Smooth muscle cell (in vitro differentiated cells): ENCODE data around the gene IFT52. TPM values are rescaled to one million over a fixed set of nuclear protein-coding genes. Genes with fewer than 3 reads are reported as not detected.

Experiments
- DNase-seq: peaks from one replicate; lab custom pipeline; 2025; ENCODE audit not compliant: unreplicated experiment; lab: John Stamatoyannopoulos, UW
- H2AFZ ChIP-seq: fragments of 200-600 bp; sonication (generic); 2 replicates; pipeline ENCODE4 v1.6.0; 2016; ENCODE audit warnings: antibody characterized with exemption, low read depth, mild to moderate bottlenecking
- H3F3A ChIP-seq: fragments of 200-600 bp; sonication (generic); 2 replicates; pipeline ENCODE4 v1.6.0; 2017; ENCODE audit warnings: antibody characterized with exemption, low read depth
- H3K27ac ChIP-seq: fragments of 200-600 bp; sonication (generic); 2 replicates; pipeline ENCODE4 v1.5.1; 2016; ENCODE audit warnings: low read depth, mild to moderate bottlenecking
- H3K27me3 ChIP-seq: fragments of 200-600 bp; sonication (generic); 2 replicates; pipeline ENCODE4 v1.6.1; 2016; ENCODE audit warnings: low read depth, mild to moderate bottlenecking
- H3K36me3 ChIP-seq: fragments of 200-600 bp; sonication (generic); 2 replicates; pipeline ENCODE4 v1.5.1; 2016; ENCODE audit warnings: low read depth
- H3K4me1 ChIP-seq: fragments of 200-600 bp; sonication (generic); 2 replicates; pipeline ENCODE4 v1.5.1; 2016; ENCODE audit warnings: low read depth
- H3K4me2 ChIP-seq: fragments of 200-600 bp; sonication (generic); 2 replicates; pipeline ENCODE4 v1.6.0; 2016; ENCODE audit warnings: mild to moderate bottlenecking
- H3K4me3 ChIP-seq: fragments of 200-600 bp; sonication (generic); 2 replicates; pipeline ENCODE4 v1.5.1; 2016; ENCODE audit warnings: mild to moderate bottlenecking
- H3K79me2 ChIP-seq: fragments of 200-600 bp; sonication (generic); 2 replicates; pipeline ENCODE4 v1.6.0; 2016; ENCODE audit warnings: low read depth, mild to moderate bottlenecking
- H3K9ac ChIP-seq: fragments of 200-600 bp; sonication (generic); 2 replicates; pipeline ENCODE4 v1.6.0; 2016; ENCODE audit warnings: low read depth
- H3K9me3 ChIP-seq: fragments of 200-600 bp; sonication (generic); replicated peaks from 2 replicates; pipeline ENCODE4 v1.5.1; 2016; ENCODE audit warnings: low read depth
- H4K20me1 ChIP-seq: fragments of 200-600 bp; sonication (generic); 2 replicates; pipeline ENCODE4 v1.6.0; 2016; ENCODE audit warnings: low read depth
- WGBS: methylation state at CpG from one replicate; pipeline ENCODE4 v1.1.7; 2016; ENCODE audit warnings: low lambda C conversion rate; 5-methylcytosine and 5-hydroxymethylcytosine counted together
- polyA plus RNA-seq: library from polyadenylated mRNA; unstranded; fragments of >200 nt; fragmentation: Nextera tagmentation; extraction: Ambion mirVana; gene quantifications from 2 replicates; pipeline ENCODE4 v1.2.1, GENCODE V29; 2016
- total RNA-seq: library from RNA; depleted of rRNA; stranded (reverse); fragments of >200 nt; gene quantifications from 2 replicates; pipeline ENCODE4 v1.2.3, GENCODE V29; 2014
- TF ChIP-seq, protein P1 (sequence below): fragments of 200-600 bp; sonication (generic); IDR thresholded peaks from 2 replicates; pipeline ENCODE4 v1.5.1; 2017; ENCODE audit warnings: borderline replicate concordance, mild to moderate bottlenecking, antibody characterized with exemption; ENCODE audit not compliant: insufficient read depth, poor library complexity, severe bottlenecking

Gene IFT52
- total and polyA plus RNA-seq, 2 experiments from 2014 or later, result 46.5 to 51.0 TPM

- no peak for DNase-seq
- H3K4me1 ChIP-seq, result no peaks in the 10 kb centered on the region
- TF ChIP-seq, protein P1, sequence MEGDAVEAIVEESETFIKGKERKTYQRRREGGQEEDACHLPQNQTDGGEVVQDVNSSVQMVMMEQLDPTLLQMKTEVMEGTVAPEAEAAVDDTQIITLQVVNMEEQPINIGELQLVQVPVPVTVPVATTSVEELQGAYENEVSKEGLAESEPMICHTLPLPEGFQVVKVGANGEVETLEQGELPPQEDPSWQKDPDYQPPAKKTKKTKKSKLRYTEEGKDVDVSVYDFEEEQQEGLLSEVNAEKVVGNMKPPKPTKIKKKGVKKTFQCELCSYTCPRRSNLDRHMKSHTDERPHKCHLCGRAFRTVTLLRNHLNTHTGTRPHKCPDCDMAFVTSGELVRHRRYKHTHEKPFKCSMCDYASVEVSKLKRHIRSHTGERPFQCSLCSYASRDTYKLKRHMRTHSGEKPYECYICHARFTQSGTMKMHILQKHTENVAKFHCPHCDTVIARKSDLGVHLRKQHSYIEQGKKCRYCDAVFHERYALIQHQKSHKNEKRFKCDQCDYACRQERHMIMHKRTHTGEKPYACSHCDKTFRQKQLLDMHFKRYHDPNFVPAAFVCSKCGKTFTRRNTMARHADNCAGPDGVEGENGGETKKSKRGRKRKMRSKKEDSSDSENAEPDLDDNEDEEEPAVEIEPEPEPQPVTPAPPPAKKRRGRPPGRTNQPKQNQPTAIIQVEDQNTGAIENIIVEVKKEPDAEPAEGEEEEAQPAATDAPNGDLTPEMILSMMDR, result no peak
- no peak overlapping the region for H3K4me3 ChIP-seq
- H3K4me2 ChIP-seq, result no peak overlapping the region
- H4K20me1 ChIP-seq, result no peaks in the 10 kb centered on the region
- H3F3A ChIP-seq, result no peaks in the 10 kb centered on the region
- H3K9ac ChIP-seq, result no peak overlapping the region
- no peaks in the 10 kb centered on the region for H3K36me3 ChIP-seq
- no peak overlapping the region for H3K27ac ChIP-seq
- no peak overlapping the region for H2AFZ ChIP-seq
- no peaks in the 10 kb centered on the region for H3K27me3 ChIP-seq
- H3K79me2 ChIP-seq, result no peaks in the 10 kb centered on the region
- WGBS, result 96% methylated on average over 6 of the region's 6 CpGs
- H3K9me3 ChIP-seq, result no peaks in the 10 kb centered on the region
Measured at GRCh38 chr20:43571771-43572170, 19.0 kb upstream of the IFT52 start.

- Histone ChIP-seq H3K4me3 (no peak overlapping the region), H3K9ac (no peak overlapping the region), H2AFZ (no peak overlapping the region), H3F3A (no peaks in the 10 kb centered on the region), H3K27me3 (no peaks in the 10 kb centered on the region), H3K36me3 (no peaks in the 10 kb centered on the region), H3K4me1 (no peaks in the 10 kb centered on the region), H3K79me2 (no peaks in the 10 kb centered on the region), H3K4me2 (no peak overlapping the region), H3K27ac (no peak overlapping the region), H3K9me3 (no peaks in the 10 kb centered on the region), H4K20me1 (no peaks in the 10 kb centered on the region)
- WGBS, result 95% methylated on average over 8 of the region's 8 CpGs
- TF ChIP-seq, protein P1, result no peak
- no peak for DNase-seq
Measured at GRCh38 chr20:43572891-43573290, 17.8 kb upstream of the IFT52 start.

- Histone ChIP-seq H3K4me1 (no peaks in the 10 kb centered on the region), H2AFZ (no peak overlapping the region), H3K36me3 (no peaks in the 10 kb centered on the region), H3K27me3 (no peaks in the 10 kb centered on the region), H3K27ac (no peak overlapping the region), H3K9me3 (no peaks in the 10 kb centered on the region), H3K79me2 (no peaks in the 10 kb centered on the region), H3K4me3 (no peak overlapping the region), H3K4me2 (no peak overlapping the region), H3K9ac (no peak overlapping the region), H3F3A (no peaks in the 10 kb centered on the region), H4K20me1 (no peaks in the 10 kb centered on the region)
- WGBS, result 85% methylated on average over 10 of the region's 10 CpGs
- no peak for DNase-seq
- TF ChIP-seq, protein P1, result no peak
Measured at GRCh38 chr20:43576108-43576507, 14.6 kb upstream of the IFT52 start.
